AG09319 (cell line): ENCODE data around the gene KLHL7.

Experiments
- DNase-seq: peaks from one replicate; pipeline ENCODE4 v3.0.0-alpha.2; 2010; ENCODE audit warnings: low read depth; ENCODE audit errors: extremely low read depth
- TF ChIP-seq, protein P1 (sequence below): IDR thresholded peaks from 2 replicates; pipeline ENCODE4 v1.5.1; 2011; ENCODE audit warnings: low read depth, mild to moderate bottlenecking, inconsistent platforms, low read length, moderate library complexity

Gene KLHL7

DNA sequence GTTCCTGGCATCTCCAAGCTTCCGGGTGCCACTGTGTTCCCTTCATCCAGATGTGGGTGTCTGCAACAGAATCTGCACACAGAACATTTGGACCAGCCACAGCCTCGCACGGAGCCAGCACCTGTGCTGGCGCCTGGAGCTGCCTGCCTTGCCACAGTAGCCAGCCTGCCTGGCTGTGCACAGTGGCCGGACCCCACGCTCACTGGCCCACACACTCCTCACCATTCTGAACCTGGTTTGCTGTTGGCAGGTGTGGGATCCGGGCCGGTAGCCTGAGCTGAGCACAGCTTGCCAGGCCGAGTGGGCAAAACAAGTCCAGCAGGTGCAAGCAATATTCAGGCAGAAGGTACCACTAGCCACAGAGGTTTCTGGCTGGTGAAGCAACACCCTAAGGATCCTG lies 7.6 kb upstream of the KLHL7 start:
- TF ChIP-seq, protein P1, sequence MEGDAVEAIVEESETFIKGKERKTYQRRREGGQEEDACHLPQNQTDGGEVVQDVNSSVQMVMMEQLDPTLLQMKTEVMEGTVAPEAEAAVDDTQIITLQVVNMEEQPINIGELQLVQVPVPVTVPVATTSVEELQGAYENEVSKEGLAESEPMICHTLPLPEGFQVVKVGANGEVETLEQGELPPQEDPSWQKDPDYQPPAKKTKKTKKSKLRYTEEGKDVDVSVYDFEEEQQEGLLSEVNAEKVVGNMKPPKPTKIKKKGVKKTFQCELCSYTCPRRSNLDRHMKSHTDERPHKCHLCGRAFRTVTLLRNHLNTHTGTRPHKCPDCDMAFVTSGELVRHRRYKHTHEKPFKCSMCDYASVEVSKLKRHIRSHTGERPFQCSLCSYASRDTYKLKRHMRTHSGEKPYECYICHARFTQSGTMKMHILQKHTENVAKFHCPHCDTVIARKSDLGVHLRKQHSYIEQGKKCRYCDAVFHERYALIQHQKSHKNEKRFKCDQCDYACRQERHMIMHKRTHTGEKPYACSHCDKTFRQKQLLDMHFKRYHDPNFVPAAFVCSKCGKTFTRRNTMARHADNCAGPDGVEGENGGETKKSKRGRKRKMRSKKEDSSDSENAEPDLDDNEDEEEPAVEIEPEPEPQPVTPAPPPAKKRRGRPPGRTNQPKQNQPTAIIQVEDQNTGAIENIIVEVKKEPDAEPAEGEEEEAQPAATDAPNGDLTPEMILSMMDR = no peak
- no peak for DNase-seq

DNA sequence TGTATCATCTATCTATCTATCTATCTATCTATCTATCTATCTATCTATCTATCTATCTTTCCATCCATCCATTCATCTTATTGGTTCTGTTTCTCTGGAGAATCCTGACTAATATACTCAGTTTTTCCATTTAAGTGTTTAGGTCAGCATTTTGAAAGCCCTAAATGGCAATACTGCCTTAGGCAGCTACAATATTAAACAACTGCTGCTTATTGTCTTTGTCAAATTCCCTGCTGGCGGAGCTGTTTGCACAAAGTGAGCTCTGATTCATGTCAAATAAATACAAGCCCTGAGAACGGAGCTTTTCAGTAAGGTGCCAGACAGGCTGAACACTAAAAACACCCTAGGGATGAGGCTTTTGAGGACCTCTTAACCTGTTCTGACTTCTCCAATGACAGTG lies 7.1 kb upstream of the KLHL7 start:
- no peak for DNase-seq
- TF ChIP-seq, protein P1 = no peak

GRCh38 chr7:23100697-23101096 lies 4.9 kb upstream of the KLHL7 start:
- TF ChIP-seq, protein P1 = no peak
- DNase-seq = no peak

- no peak for DNase-seq
- TF ChIP-seq, protein P1 = no peak
Observed at GRCh38 chr7:23105086-23105643, 420 bp upstream of the KLHL7 start.

DNA sequence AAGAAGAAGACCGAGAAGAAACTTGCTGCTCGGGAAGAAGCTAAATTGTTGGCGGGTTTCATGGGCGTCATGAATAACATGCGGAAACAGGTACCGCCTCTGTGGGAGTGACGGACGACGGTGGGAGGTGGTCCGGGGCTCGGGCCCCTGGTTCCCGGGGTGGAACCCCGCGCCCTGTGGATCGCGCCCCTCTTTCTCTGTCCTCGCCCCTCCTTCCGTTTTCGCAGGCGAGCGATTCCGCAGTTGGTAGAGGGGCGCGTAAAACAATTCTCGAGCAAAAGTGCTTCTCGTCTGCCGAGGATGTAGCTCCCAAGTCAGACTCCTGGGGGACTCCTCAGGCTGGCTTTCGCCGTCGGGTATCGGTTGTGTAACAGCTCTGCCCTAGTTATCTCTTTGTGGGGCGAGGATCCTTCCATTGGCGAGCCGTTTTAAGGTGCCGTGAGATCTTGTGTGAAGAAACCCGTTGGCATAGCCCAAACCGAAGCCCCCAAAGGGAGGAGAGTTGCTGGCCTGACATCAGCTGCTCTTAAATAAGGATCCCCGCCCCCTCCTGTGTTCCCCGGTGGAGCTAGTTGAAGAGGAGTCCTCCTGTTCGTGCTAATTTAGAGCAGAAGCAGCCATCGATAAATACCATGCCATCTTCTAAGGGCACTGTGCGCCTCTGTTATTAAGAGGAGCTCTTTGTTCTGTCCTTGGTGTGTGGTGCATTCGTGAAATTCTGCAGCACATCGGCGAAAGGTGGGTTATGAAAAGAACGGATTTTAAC lies 655 bp downstream of the KLHL7 start:
- no peak for DNase-seq
- TF ChIP-seq, protein P1 = peak; percentile 11

GRCh38 chr7:23106823-23107663 lies 1.5 kb downstream of the KLHL7 start:
- DNase-seq = no peak
- TF ChIP-seq, protein P1 = no peak

DNA sequence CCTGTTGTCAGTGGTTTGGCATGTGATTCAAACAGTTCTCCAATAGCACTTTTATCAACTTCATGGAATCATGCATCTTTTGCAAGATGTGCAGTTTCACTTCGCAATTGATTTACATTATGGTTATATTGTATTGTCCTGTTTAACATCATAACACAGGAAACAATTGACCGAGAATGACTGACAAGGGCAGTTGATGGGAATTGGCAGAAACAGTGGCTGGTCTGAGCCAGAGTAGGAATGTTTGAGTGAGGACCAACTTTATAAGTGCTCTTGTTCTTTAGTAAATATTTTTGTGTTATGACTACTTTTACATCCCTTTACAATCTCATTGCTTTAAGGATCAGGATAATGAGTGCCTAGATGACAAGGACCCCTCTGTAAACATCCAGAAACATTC lies 2.2 kb downstream of the KLHL7 start:
- TF ChIP-seq, protein P1 = no peak

More for the DNA sequence above, 2.2 kb downstream of the KLHL7 start:
- no peak for DNase-seq
